Cerebellar nuclear complex (tissue), 1 donor: Measurements from ENCODE around the gene UBXN10.

Source experiments
- DNase-seq, 2 experiments: peaks; one replicate each; lab custom pipeline; 2025; lab: John Stamatoyannopoulos, UW

Gene UBXN10

DNA sequence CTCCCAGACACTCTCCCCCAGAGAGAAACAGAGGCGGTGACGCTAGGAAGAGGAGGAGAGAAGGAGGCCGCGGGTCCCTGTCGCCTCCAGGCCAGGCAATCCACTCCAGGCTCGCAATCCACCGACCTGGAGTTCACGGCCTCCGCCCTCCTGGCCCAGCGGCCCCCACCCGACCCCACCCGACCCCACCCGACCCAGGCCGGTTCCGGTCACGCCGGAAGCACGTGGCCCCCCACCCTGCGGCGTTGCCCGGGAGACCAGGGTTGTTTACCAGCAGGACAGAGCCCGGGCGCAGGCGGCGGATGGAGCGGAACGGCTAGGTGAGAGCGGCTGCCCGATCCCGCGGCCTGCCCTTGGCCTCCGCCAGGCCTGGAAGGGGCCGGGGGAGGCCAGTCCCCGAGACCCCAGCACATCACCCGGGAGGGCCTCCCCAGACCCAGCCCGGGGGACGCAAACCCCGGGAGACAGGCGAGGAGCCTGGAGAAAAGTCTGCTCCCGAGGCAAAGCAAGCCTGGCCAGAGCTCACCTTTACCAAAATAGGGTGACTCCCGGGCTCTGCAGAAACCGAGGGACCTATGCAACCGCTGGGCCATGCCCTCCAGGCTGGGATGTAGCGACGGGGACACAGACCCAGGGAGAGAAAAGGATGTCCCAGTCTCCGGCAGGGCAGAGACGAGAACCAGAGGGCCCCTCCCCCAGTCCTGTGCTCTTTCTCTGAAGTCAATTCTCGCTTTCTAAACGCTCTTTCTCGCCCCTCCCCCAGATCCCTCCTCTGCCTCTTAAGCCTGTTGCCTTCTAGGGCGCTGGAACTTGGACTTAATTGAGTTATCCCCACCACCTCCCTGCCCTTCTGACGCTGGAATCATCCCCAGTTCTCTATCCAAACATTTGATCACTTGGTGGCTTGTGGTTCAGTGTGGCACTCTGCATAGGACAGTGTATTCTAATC is at the start of gene UBXN10, which contains the start of gene PLA2G2C:
TSS of gene UBXN10 (plus strand) at position 263 of the 949 bp plus-strand sequence. CDS start 4,466 bp downstream, outside the sequence.
TSS of gene PLA2G2C (minus strand) at position 685 of the 949 bp plus-strand sequence. CDS start 9,155 bp downstream, outside the sequence.
- no peak for DNase-seq

DNA sequence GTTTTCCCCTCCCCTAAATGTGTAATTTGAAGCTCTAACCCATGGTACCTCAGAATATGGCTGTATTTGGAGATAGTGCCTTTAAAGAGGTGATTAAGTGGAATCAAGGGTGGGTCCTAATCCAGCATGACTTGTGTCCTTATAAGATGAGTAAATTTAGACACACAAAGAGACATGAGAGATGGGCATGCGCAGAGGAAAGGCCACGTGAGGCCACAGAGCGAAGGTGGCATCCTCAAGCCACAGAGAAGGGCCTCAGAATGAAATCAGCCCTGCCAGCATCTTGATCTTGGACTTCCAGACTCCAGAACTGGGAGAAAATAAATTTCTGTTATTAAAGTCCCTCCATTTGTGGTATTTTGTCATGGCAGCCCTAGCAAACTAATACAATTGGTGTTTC is 49.6 kb upstream of the UBXN10 start:
- DNase-seq, result no peak

DNA sequence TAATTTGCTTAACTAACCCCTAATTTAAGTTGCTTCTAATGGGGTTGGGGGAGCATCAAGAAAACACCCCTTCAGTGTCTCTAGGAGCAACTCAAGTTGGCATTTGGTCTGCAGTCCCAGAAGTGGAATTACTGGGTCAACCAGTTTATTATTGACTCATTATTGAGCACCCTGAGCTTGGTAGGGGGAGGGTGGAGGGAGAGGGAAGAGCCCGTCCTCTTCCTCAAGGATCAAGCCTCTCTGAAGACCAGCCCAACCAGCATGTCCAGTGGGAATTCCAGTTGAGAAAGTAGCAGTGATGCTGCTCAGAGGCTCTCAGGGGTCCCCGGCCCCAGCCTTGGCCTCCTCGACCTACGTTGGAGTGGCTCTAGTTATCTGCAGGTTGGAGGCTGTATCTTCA is 48.8 kb upstream of the UBXN10 start:
- no peak for DNase-seq

DNA sequence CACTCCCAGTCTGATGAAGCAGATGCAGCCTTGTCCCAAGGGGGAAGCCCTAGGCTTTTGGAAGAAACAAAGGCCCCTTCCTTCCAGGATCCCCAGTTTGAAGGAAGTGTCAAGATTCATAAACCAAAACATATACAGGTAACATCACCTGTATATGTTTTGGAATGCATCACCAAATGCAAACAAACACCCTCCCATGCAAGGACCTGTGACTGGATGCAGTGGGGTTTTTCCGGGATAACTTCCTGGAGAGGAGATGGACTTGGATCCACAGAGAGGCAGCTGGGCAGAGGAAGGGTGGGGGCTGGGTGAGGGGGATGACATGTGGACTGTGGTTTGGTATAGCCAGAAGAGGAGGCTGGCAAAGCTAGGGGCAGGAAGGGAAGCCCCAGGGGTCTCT is 48.3 kb upstream of the UBXN10 start:
- DNase-seq, result no peak

DNA sequence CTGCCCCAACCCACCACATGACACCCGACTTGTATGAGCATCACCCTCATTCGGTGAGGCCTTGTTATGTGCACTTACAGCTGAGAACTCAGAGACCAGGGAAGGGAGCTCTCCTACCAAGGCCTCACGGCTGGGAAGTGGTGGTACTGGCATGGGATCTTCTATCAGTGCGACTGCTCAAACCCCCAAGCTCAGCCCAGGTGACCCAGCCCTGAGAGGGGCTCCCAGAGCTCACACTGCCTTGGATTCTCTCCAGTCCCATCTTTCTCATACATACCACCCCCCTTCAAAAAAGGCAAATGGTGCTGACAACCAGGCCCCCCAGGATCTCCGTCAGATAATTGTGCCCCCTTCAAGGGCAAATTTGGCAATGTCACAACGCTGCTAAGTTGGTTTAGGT is 47.5 kb upstream of the UBXN10 start:
- no peak for DNase-seq

DNA sequence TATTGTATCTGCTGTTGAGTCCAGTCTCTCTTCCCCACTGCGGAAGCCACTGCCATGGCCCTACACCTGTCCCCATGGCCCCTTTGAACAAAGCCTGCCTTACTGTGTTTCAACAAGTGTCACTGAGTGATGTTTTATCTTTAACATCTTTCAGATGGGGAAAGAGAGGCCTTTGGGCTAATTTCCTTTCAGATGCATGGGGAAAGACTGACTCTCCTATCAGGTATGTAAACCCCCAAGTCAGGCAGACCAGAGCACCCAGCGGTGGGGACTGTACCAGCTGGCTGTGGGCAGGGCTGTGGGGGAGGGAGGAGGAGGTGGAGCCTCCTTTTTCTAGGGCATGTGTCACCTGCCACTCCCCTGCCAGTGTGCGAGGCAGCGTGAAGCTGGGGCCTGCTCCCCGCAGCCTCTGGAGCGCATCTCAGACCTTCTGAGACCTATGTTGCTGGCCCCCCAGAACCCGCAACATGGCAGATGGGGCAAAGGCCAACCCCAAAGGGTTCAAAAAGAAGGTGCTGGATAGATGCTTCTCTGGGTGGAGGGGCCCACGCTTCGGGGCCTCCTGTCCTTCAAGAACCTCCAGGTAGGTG is 46.8 kb upstream of the UBXN10 start, which contains the start of gene PLA2G2F:
TSS of gene PLA2G2F (plus strand) at position 363 of the 590 bp plus-strand sequence. CDS start at position 468, 105 bp downstream.
- no peak for DNase-seq

DNA sequence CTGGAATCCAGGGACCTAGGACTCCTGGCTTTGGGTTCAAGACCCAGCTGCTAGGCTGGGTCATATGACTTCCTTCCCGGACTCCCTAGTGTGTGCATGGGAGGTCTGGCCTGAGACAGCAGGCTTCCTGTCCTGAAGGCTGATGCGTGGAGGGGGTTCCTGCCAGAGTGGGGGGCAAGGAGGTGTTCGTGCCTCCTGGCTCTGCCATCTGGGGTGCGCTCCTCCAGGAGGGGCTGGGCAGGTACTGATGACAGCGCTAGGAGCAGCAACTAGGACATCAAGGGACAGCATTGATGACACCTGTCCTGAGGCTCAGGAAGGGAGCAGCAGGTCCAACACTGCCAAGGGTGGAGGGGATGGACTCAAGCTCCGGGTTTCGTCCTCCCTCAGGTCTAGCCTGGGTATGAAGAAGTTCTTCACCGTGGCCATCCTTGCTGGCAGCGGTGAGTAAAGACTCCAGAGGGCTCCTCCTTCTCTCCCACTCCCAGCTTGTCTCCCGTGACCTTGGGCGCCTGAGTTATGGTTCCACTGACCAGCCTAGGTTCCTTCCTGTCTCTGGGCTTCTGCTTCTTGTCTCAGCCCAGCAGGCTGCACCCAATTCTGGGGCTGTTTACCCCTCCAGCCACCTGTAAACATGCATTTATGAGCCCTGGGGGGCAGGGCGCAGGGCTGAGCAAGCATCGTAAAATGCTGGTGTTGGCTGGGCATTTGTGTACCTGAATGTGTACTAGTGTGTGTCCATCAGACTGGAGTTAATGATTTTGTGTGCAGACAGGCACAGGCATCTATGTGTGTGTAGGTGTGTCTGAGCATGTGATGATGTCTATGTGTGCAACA is 45.9 kb upstream of the UBXN10 start:
- DNase-seq, result no peak

DNA sequence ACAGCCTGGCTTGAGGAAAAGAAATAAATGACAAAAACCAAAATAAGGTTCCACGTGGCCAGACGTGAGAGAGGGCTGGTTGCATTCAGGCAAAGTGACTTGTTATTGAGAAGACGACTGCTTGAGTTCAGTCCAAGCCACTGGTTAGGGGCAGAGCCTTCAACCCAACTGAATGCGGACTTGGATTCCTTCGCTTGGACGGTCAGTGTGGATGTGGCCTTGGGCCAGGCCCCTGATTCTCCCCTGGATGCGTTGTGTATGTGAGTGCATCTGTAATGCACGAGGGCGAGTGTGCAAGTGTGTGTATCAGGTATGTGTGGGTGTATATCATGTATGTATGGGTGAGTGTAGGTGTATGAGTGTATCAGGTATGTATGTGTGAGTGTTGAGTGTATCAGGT is 44.9 kb upstream of the UBXN10 start:
- DNase-seq, result no peak

- DNase-seq, result no peak
Observed at GRCh38 chr1:20141466-20141865, 44.4 kb upstream of the UBXN10 start.

- no peak for DNase-seq
Observed at GRCh38 chr1:20142001-20142710, 43.7 kb upstream of the UBXN10 start.

DNA sequence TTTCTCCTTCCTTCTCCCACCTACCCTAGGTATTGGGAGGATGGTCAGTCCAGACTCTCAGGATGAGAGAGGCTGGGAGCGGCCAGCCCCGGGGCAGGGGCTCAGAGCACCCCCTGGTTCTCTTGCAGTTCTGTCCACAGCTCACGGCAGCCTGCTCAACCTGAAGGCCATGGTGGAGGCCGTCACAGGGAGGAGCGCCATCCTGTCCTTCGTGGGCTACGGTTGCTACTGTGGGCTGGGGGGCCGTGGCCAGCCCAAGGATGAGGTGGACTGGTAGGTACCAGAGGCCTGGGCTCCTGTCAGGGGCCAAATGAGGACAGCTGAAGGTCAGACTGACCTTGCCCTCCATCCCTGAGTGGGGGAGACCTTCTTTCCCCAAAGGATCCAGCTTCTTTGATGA is 42.6 kb upstream of the UBXN10 start:
- no peak for DNase-seq

- no peak for DNase-seq
Observed at GRCh38 chr1:20143734-20144565, 41.9 kb upstream of the UBXN10 start.

GRCh38 chr1:20147846-20148570 is 37.9 kb upstream of the UBXN10 start:
- no peak for DNase-seq

GRCh38 chr1:20148571-20149500 is 37.1 kb upstream of the UBXN10 start:
- DNase-seq, result no peak

- no peak for DNase-seq
Observed at GRCh38 chr1:20149601-20150325, 36.1 kb upstream of the UBXN10 start.

- no peak for DNase-seq
Observed at GRCh38 chr1:20150326-20150705, 35.6 kb upstream of the UBXN10 start.

GRCh38 chr1:20150969-20151368 is 34.9 kb upstream of the UBXN10 start:
- DNase-seq, result no peak
